WTC11 (cell line): ENCODE data around the gene TANC1. TPM values are rescaled to one million over a fixed set of nuclear protein-coding genes. Genes with fewer than 3 reads are reported as not detected.

Source experiments
- ATAC-seq: fragments of 200-7000 bp; cut with Tn5 transposase; 2 replicates; pipeline ENCODE4 v1.10.0; 2021; ENCODE audit warnings: mild to moderate bottlenecking, moderate library complexity
- CTCF ChIA-PET: fragments of 300-600 bp; sonication (Branson Sonifier 250); formaldehyde crosslinking; loops from one replicate; lab custom pipeline; 2021; ENCODE audit warnings: antibody characterized with exemption; lab: Charles Lee
- POLR2A ChIA-PET: fragments of 350-600 bp; sonication (Branson Sonifier 250); formaldehyde crosslinking; loops from one replicate; lab custom pipeline; 2021; ENCODE audit warnings: antibody characterized with exemption; lab: Charles Lee
- DNase-seq: peaks from one replicate; pipeline ENCODE4 v3.0.0; 2021; ENCODE audit warnings: low spot score
- H3K27ac Mint-ChIP-seq: 2 replicates; pipeline ENCODE4 v1.8.0; 2021; ENCODE audit warnings: mixed read lengths
- H3K27me3 Mint-ChIP-seq: 2 replicates; pipeline ENCODE4 v1.8.0; 2021; ENCODE audit warnings: low read depth, mild to moderate bottlenecking, moderate library complexity, mixed read lengths
- H3K36me3 Mint-ChIP-seq: 2 replicates; pipeline ENCODE4 v1.8.0; 2021; ENCODE audit warnings: mixed read lengths
- H3K4me1 Mint-ChIP-seq: 2 replicates; pipeline ENCODE4 v1.8.0; 2022; ENCODE audit warnings: mixed read lengths
- H3K4me3 Mint-ChIP-seq: 2 replicates; pipeline ENCODE4 v1.8.0; 2021; ENCODE audit warnings: mild to moderate bottlenecking, moderate library complexity, mixed read lengths
- H3K9me3 Mint-ChIP-seq: 2 replicates; pipeline ENCODE4 v1.8.0; 2021; ENCODE audit warnings: mixed read lengths
- ATF1 ChIP-seq: sonication (generic); formaldehyde crosslinking; IDR thresholded peaks from 2 replicates; pipeline ENCODE4 v1.8.1; 2023; ENCODE audit warnings: mild to moderate bottlenecking, moderate library complexity, missing genetic modification reagents
- ATF2 ChIP-seq: sonication (generic); formaldehyde crosslinking; IDR thresholded peaks from 2 replicates; pipeline ENCODE4 v1.8.1; 2022; ENCODE audit warnings: low read depth, missing genetic modification reagents, borderline replicate concordance
- E2F5 ChIP-seq: sonication (generic); formaldehyde crosslinking; IDR thresholded peaks from 2 replicates; pipeline ENCODE4 v1.8.1; 2022; ENCODE audit warnings: mild to moderate bottlenecking, moderate library complexity, missing genetic modification reagents
- ELF4 ChIP-seq: sonication (generic); formaldehyde crosslinking; IDR thresholded peaks from 2 replicates; pipeline ENCODE4 v1.8.1; 2022; ENCODE audit warnings: low read depth, mild to moderate bottlenecking, moderate library complexity, missing genetic modification reagents
- ESRRA ChIP-seq: sonication (generic); formaldehyde crosslinking; IDR thresholded peaks from 2 replicates; pipeline ENCODE4 v1.8.1; 2022; ENCODE audit warnings: mild to moderate bottlenecking, missing genetic modification reagents, borderline replicate concordance
- ETV6 ChIP-seq: sonication (generic); formaldehyde crosslinking; IDR thresholded peaks from 2 replicates; pipeline ENCODE4 v1.8.1; 2022; ENCODE audit warnings: mild to moderate bottlenecking, missing genetic modification reagents
- FOXJ3 ChIP-seq: sonication (generic); formaldehyde crosslinking; IDR thresholded peaks from 2 replicates; pipeline ENCODE4 v1.9.0; 2021; ENCODE audit warnings: missing genetic modification reagents, mild to moderate bottlenecking, borderline replicate concordance
- GRHL2 ChIP-seq: fragments of 250-450 bp; sonication (Bioruptor Pico); IDR thresholded peaks from 2 replicates; pipeline ENCODE4 v1.8.0; 2022; ENCODE audit warnings: mild to moderate bottlenecking, moderate library complexity; ENCODE audit not compliant: insufficient replicate concordance, severe bottlenecking
- MAX ChIP-seq: sonication (generic); formaldehyde crosslinking; IDR thresholded peaks from 2 replicates; pipeline ENCODE4 v1.8.0; 2022; ENCODE audit warnings: mild to moderate bottlenecking, missing genetic modification reagents
- MLX ChIP-seq: sonication (generic); formaldehyde crosslinking; IDR thresholded peaks from 2 replicates; pipeline ENCODE4 v1.8.1; 2023; ENCODE audit warnings: mild to moderate bottlenecking, missing genetic modification reagents, moderate library complexity
- NFE2L1 ChIP-seq: sonication (generic); formaldehyde crosslinking; IDR thresholded peaks from 2 replicates; pipeline ENCODE4 v1.8.1; 2023; ENCODE audit warnings: missing genetic modification reagents
- OVOL2 ChIP-seq: fragments of 250-450 bp; sonication (Bioruptor Pico); IDR thresholded peaks from 2 replicates; pipeline ENCODE4 v1.9.0; 2021; ENCODE audit warnings: mild to moderate bottlenecking, borderline replicate concordance
- SP1 ChIP-seq: sonication (generic); formaldehyde crosslinking; conservative IDR thresholded peaks from 2 replicates; pipeline ENCODE4 v1.8.1; 2022; ENCODE audit warnings: missing genetic modification reagents
- TCF7 ChIP-seq: sonication (generic); formaldehyde crosslinking; IDR thresholded peaks from 2 replicates; pipeline ENCODE4 v1.8.0; 2022; ENCODE audit warnings: mild to moderate bottlenecking, low read depth, missing genetic modification reagents, moderate library complexity
- ZNF138 ChIP-seq: sonication (generic); formaldehyde crosslinking; conservative IDR thresholded peaks from 2 replicates; pipeline ENCODE4 v1.8.1; 2022; ENCODE audit warnings: mild to moderate bottlenecking, moderate library complexity, missing genetic modification reagents
- ZNF317 ChIP-seq: sonication (generic); formaldehyde crosslinking; IDR thresholded peaks from 2 replicates; pipeline ENCODE4 v1.8.1; 2023; ENCODE audit warnings: low read depth, mild to moderate bottlenecking, moderate library complexity, missing genetic modification reagents, borderline replicate concordance
- ZNF423 ChIP-seq: fragments of 250-450 bp; sonication (Bioruptor Pico); IDR thresholded peaks from 2 replicates; pipeline ENCODE4 v2.1.2; 2022; ENCODE audit warnings: mild to moderate bottlenecking, moderate library complexity
- total RNA-seq: library from RNA; stranded (reverse); gene quantifications from 3 replicates; pipeline ENCODE4 v1.2.3, GENCODE V29; 2021
- TF ChIP-seq, protein P1 (sequence below): sonication (generic); formaldehyde crosslinking; IDR thresholded peaks from 2 replicates; pipeline ENCODE4 v1.8.0; 2023; ENCODE audit warnings: mild to moderate bottlenecking, missing genetic modification reagents
- TF ChIP-seq, protein P2 (sequence below): sonication (generic); formaldehyde crosslinking; IDR thresholded peaks from 2 replicates; pipeline ENCODE4 v1.8.0; 2022; ENCODE audit warnings: mild to moderate bottlenecking, missing genetic modification reagents
- TF ChIP-seq, protein P3 (sequence below): sonication (generic); formaldehyde crosslinking; IDR thresholded peaks from 2 replicates; pipeline ENCODE4 v1.8.1; 2022; ENCODE audit warnings: mild to moderate bottlenecking, missing genetic modification reagents, moderate library complexity, borderline replicate concordance
- TF ChIP-seq, protein P4 (sequence below): sonication (generic); formaldehyde crosslinking; IDR thresholded peaks from 2 replicates; pipeline ENCODE4 v1.8.0; 2022; ENCODE audit warnings: mild to moderate bottlenecking, missing genetic modification reagents
- TF ChIP-seq, protein P5 (sequence below): sonication (generic); formaldehyde crosslinking; IDR thresholded peaks from 2 replicates; pipeline ENCODE4 v1.8.1; 2023; ENCODE audit warnings: mild to moderate bottlenecking, missing genetic modification reagents

TANC1 gene
- total RNA-seq, 1 experiment from 2014 or later = 11.6 TPM

DNA sequence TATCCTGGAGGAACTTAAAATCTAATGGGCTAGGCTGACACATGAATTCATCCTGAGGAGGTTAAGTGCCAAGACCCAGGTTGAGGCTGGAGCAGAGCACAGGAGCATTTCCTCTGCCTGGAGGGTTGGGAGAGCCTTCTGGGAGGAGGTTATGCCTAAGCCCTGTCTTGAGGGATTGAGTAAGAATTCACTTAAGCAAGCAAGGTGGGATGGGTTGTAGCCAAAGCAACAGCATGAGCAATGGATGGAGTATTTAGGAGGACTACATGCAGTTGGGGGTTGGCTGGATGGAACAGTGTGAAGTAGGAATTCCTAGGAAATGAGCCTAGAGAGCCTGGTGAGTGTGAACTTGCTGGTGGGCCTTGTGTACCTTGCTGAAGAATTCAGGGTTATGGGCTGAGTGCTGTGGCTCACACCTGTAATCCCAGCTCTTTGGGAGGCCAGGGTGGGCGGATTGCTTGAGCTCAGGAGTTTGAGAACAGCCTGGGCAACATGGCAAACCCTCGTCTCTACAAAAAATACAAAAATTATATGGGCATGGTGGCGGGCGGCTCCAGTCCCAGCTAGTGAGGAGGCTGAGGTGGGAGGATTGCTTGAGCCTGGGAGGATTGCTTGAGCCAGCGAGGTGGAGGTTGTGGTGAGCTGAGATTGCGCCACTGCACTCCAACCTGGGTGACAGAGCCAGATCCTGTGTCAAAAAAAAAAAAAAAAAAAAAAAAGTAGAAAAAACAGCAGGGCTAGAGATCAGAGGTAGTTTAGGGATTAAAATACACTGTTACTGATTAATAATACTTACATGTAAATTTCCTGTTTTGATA lies 22.2 kb downstream of the TANC1 start:
- TF ChIP-seq OVOL2 (CRISPR knock-in tag) (no peak), ZNF423 (CRISPR knock-in tag) (no peak), MLX (CRISPR knock-in tag) (no peak), GRHL2 (no peak), ATF1 (no peak), ETV6 (CRISPR knock-in tag) (no peak), TCF7 (CRISPR knock-in tag) (no peak), ELF4 (CRISPR knock-in tag) (no peak)
- TF ChIP-seq, protein P1, sequence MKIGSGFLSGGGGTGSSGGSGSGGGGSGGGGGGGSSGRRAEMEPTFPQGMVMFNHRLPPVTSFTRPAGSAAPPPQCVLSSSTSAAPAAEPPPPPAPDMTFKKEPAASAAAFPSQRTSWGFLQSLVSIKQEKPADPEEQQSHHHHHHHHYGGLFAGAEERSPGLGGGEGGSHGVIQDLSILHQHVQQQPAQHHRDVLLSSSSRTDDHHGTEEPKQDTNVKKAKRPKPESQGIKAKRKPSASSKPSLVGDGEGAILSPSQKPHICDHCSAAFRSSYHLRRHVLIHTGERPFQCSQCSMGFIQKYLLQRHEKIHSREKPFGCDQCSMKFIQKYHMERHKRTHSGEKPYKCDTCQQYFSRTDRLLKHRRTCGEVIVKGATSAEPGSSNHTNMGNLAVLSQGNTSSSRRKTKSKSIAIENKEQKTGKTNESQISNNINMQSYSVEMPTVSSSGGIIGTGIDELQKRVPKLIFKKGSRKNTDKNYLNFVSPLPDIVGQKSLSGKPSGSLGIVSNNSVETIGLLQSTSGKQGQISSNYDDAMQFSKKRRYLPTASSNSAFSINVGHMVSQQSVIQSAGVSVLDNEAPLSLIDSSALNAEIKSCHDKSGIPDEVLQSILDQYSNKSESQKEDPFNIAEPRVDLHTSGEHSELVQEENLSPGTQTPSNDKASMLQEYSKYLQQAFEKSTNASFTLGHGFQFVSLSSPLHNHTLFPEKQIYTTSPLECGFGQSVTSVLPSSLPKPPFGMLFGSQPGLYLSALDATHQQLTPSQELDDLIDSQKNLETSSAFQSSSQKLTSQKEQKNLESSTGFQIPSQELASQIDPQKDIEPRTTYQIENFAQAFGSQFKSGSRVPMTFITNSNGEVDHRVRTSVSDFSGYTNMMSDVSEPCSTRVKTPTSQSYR = no peak
- TF ChIP-seq, protein P2, sequence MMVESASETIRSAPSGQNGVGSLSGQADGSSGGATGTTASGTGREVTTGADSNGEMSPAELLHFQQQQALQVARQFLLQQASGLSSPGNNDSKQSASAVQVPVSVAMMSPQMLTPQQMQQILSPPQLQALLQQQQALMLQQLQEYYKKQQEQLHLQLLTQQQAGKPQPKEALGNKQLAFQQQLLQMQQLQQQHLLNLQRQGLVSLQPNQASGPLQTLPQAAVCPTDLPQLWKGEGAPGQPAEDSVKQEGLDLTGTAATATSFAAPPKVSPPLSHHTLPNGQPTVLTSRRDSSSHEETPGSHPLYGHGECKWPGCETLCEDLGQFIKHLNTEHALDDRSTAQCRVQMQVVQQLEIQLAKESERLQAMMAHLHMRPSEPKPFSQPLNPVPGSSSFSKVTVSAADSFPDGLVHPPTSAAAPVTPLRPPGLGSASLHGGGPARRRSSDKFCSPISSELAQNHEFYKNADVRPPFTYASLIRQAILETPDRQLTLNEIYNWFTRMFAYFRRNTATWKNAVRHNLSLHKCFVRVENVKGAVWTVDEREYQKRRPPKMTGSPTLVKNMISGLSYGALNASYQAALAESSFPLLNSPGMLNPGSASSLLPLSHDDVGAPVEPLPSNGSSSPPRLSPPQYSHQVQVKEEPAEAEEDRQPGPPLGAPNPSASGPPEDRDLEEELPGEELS = no peak
- TF ChIP-seq, protein P3, sequence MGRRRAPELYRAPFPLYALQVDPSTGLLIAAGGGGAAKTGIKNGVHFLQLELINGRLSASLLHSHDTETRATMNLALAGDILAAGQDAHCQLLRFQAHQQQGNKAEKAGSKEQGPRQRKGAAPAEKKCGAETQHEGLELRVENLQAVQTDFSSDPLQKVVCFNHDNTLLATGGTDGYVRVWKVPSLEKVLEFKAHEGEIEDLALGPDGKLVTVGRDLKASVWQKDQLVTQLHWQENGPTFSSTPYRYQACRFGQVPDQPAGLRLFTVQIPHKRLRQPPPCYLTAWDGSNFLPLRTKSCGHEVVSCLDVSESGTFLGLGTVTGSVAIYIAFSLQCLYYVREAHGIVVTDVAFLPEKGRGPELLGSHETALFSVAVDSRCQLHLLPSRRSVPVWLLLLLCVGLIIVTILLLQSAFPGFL (CRISPR knock-in tag) = no peak
- ATAC-seq (no peak; the same call in 1 of the 2 replicates), DNase-seq (no peak)
- Mint-ChIP-seq H3K4me3 (no peak overlapping the region), H3K36me3 (no peaks in the 10 kb centered on the region), H3K27me3 (no peaks in the 10 kb centered on the region), H3K4me1 (peaks cover 21% of the 10 kb centered on the region), H3K9me3 (no peaks in the 10 kb centered on the region), H3K27ac (peak overlapping the region; percentile 1)
- CTCF ChIA-PET = interaction anchor here (0.6 kb wide), 1 partner anchor 11 kb away, joined by 7 read pairs; no protein-coding TSS in a partner anchor
- POLR2A ChIA-PET = no interaction called here

GRCh38 chr2:158993030-158993429 lies 24.6 kb downstream of the TANC1 start:
- DNase-seq = no peak
- peaks cover 21% of the 10 kb centered on the region for H3K4me1 Mint-ChIP-seq
- no peaks in the 10 kb centered on the region for H3K36me3 Mint-ChIP-seq
- no peak overlapping the region for H3K27ac Mint-ChIP-seq
- CTCF ChIA-PET = no interaction called here
- ATAC-seq = no peak
- POLR2A ChIA-PET = no interaction called here
- no peaks in the 10 kb centered on the region for H3K27me3 Mint-ChIP-seq
- H3K4me3 Mint-ChIP-seq = no peak overlapping the region
- no peaks in the 10 kb centered on the region for H3K9me3 Mint-ChIP-seq
- TF ChIP-seq ZNF317 (CRISPR knock-in tag) (no peak), SP1 (CRISPR knock-in tag) (no peak), FOXJ3 (CRISPR knock-in tag) (no peak), MAX (CRISPR knock-in tag) (no peak), E2F5 (CRISPR knock-in tag) (no peak), ATF2 (CRISPR knock-in tag) (no peak), NFE2L1 (CRISPR knock-in tag) (no peak), ATF1 (no peak), ESRRA (no peak), ZNF138 (CRISPR knock-in tag) (no peak)
- TF ChIP-seq, protein P4, sequence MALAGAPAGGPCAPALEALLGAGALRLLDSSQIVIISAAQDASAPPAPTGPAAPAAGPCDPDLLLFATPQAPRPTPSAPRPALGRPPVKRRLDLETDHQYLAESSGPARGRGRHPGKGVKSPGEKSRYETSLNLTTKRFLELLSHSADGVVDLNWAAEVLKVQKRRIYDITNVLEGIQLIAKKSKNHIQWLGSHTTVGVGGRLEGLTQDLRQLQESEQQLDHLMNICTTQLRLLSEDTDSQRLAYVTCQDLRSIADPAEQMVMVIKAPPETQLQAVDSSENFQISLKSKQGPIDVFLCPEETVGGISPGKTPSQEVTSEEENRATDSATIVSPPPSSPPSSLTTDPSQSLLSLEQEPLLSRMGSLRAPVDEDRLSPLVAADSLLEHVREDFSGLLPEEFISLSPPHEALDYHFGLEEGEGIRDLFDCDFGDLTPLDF = no peak
- TF ChIP-seq, protein P5, sequence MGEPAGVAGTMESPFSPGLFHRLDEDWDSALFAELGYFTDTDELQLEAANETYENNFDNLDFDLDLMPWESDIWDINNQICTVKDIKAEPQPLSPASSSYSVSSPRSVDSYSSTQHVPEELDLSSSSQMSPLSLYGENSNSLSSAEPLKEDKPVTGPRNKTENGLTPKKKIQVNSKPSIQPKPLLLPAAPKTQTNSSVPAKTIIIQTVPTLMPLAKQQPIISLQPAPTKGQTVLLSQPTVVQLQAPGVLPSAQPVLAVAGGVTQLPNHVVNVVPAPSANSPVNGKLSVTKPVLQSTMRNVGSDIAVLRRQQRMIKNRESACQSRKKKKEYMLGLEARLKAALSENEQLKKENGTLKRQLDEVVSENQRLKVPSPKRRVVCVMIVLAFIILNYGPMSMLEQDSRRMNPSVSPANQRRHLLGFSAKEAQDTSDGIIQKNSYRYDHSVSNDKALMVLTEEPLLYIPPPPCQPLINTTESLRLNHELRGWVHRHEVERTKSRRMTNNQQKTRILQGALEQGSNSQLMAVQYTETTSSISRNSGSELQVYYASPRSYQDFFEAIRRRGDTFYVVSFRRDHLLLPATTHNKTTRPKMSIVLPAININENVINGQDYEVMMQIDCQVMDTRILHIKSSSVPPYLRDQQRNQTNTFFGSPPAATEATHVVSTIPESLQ (CRISPR knock-in tag) = no peak
